Mesenchymal stem cell (in vitro differentiated cells and primary cell): ENCODE results near the gene CYP46A1.

Experiments used
- DNase-seq: peaks from one replicate; pipeline ENCODE4 v3.0.0-alpha.2; 2013
- H2AFZ ChIP-seq: one replicate; pipeline ENCODE4 v1.6.1; 2013; ENCODE audit warnings: low read depth, mild to moderate bottlenecking, control low read depth, inconsistent platforms, low read length, moderate library complexity
- H2AK5ac ChIP-seq: 2 replicates; pipeline ENCODE4 v1.6.1; 2013; ENCODE audit warnings: low read length, moderate library complexity, mild to moderate bottlenecking, inconsistent platforms; ENCODE audit not compliant: severe bottlenecking
- H2BK120ac ChIP-seq: one replicate; pipeline ENCODE4 v1.6.1; 2013; ENCODE audit warnings: low read depth, mild to moderate bottlenecking, inconsistent platforms, low read length, moderate library complexity
- H2BK12ac ChIP-seq, 2 experiments: one replicate each; pipeline ENCODE4 v1.6.1; 2013; ENCODE audit warnings: inconsistent platforms in 2 of 2, low read length in 2 of 2, mild to moderate bottlenecking in 2 of 2, moderate library complexity in 2 of 2, control low read depth in 1 of 2
- H2BK15ac ChIP-seq: one replicate; pipeline ENCODE4 v1.6.1; 2013; ENCODE audit warnings: mild to moderate bottlenecking, low read depth, inconsistent platforms; ENCODE audit not compliant: poor library complexity, severe bottlenecking
- H2BK5ac ChIP-seq: 2 replicates; pipeline ENCODE4 v1.6.1; 2013; ENCODE audit warnings: low read depth, mild to moderate bottlenecking, low read length, control low read depth, inconsistent platforms; ENCODE audit not compliant: poor library complexity, severe bottlenecking
- H3K14ac ChIP-seq, 2 experiments: one replicate each; pipeline ENCODE4 v1.6.1; 2013; ENCODE audit warnings: inconsistent platforms in 2 of 2, low read length in 2 of 2, control low read depth in 1 of 2, mild to moderate bottlenecking in 1 of 2, moderate library complexity in 1 of 2
- H3K18ac ChIP-seq, 2 experiments: one replicate each; pipeline ENCODE4 v1.6.1; 2013; ENCODE audit warnings: inconsistent platforms in 2 of 2, low read length in 2 of 2, control low read depth in 1 of 2, low read depth in 1 of 2, mild to moderate bottlenecking in 1 of 2
- H3K23ac ChIP-seq, 2 experiments: one replicate each; pipeline ENCODE4 v1.6.1; 2013; ENCODE audit warnings: inconsistent platforms in 2 of 2, low read length in 2 of 2, mild to moderate bottlenecking in 2 of 2, moderate library complexity in 2 of 2, control low read depth in 1 of 2
- H3K27ac ChIP-seq: 2 replicates; pipeline ENCODE4 v1.5.1; 2013; ENCODE audit warnings: mild to moderate bottlenecking, moderate library complexity, low read length, control low read depth, inconsistent platforms; ENCODE audit not compliant: poor library complexity, severe bottlenecking
- H3K27me3 ChIP-seq, 2 experiments: 2 replicates each; pipeline versions ENCODE4 v1.6.1 to v1.7.0; 2013; ENCODE audit warnings: low read length in 2 of 2, mild to moderate bottlenecking in 2 of 2, moderate library complexity in 2 of 2, control low read depth in 1 of 2, inconsistent platforms in 1 of 2; ENCODE audit not compliant: control insufficient read depth in 1 of 2, insufficient read depth in 1 of 2
- H3K36me3 ChIP-seq, 2 experiments: 2 replicates each; pipeline versions ENCODE4 v1.6.1 to v1.7.0; 2013; ENCODE audit warnings: low read length in 2 of 2, control low read depth in 1 of 2, inconsistent platforms in 1 of 2, low read depth in 1 of 2, mild to moderate bottlenecking in 1 of 2; ENCODE audit not compliant: insufficient read depth in 2 of 2, control insufficient read depth in 1 of 2
- H3K4ac ChIP-seq, 2 experiments: one replicate each; pipeline ENCODE4 v1.6.1; 2013; ENCODE audit warnings: inconsistent platforms in 2 of 2, low read length in 2 of 2, mild to moderate bottlenecking in 2 of 2, moderate library complexity in 2 of 2, control low read depth in 1 of 2, low read depth in 1 of 2
- H3K4me1 ChIP-seq: 2 replicates; pipeline ENCODE4 v1.6.1; 2013; ENCODE audit warnings: low read depth, low read length, control low read depth; ENCODE audit not compliant: control insufficient read depth, insufficient read depth
- H3K4me2 ChIP-seq: 2 replicates; pipeline ENCODE4 v1.6.1; 2013; ENCODE audit warnings: low read length, mild to moderate bottlenecking, inconsistent platforms; ENCODE audit not compliant: poor library complexity, severe bottlenecking
- H3K4me3 ChIP-seq, 2 experiments: 2 replicates each; pipeline versions ENCODE4 v1.5.1 to v1.7.0; 2013; ENCODE audit warnings: low read length in 2 of 2, mild to moderate bottlenecking in 2 of 2, control low read depth in 1 of 2, low read depth in 1 of 2; ENCODE audit not compliant: insufficient read depth in 1 of 2
- H3K79me1 ChIP-seq: replicated peaks from 2 replicates; pipeline ENCODE4 v1.6.1; 2013; ENCODE audit warnings: mild to moderate bottlenecking, control low read depth, low read length, inconsistent platforms; ENCODE audit not compliant: poor library complexity, severe bottlenecking
- H3K9ac ChIP-seq: 2 replicates; pipeline ENCODE4 v1.7.0; 2013; ENCODE audit warnings: mild to moderate bottlenecking, low read length, moderate library complexity
- H3K9me3 ChIP-seq: 2 replicates; pipeline ENCODE4 v1.7.0; 2013; ENCODE audit warnings: mild to moderate bottlenecking, low read length; ENCODE audit not compliant: control insufficient read depth
- H4K8ac ChIP-seq: one replicate; pipeline ENCODE4 v1.6.1; 2013; ENCODE audit warnings: inconsistent platforms, mild to moderate bottlenecking, low read length, moderate library complexity
- H4K91ac ChIP-seq: one replicate; pipeline ENCODE4 v1.6.1; 2013; ENCODE audit warnings: mild to moderate bottlenecking, low read length, inconsistent platforms
- WGBS: methylation state at CpG from one replicate; pipeline ENCODE4 v1.1.7; 2013; ENCODE audit warnings: mixed read lengths; 5-methylcytosine and 5-hydroxymethylcytosine counted together

The CYP46A1 gene

GRCh38 chr14:99724196-99724891 is 40.2 kb downstream of the CYP46A1 start:
- H3K4me3 ChIP-seq, result no peak overlapping the region
- H3K14ac ChIP-seq, result no peak overlapping the region
- H3K27ac ChIP-seq, result no peak overlapping the region
- no peak overlapping the region for H2BK12ac ChIP-seq
- no peak overlapping the region for H4K8ac ChIP-seq
- 90% methylated on average over 4 of the region's 5 CpGs for WGBS
- H3K36me3 ChIP-seq, result no peaks in the 10 kb centered on the region
- H3K79me1 ChIP-seq, result no peaks in the 10 kb centered on the region
- H4K91ac ChIP-seq, result no peak overlapping the region
- no peaks in the 10 kb centered on the region for H3K9me3 ChIP-seq
- no peak overlapping the region for H3K9ac ChIP-seq
- H2BK15ac ChIP-seq, result no peak overlapping the region
- no peak overlapping the region for H3K4me2 ChIP-seq
- no peak overlapping the region for H2BK120ac ChIP-seq
- H3K4me1 ChIP-seq, result peaks cover 8% of the 10 kb centered on the region
- H2AK5ac ChIP-seq, result no peak overlapping the region
- no peak overlapping the region for H3K23ac ChIP-seq
- H3K18ac ChIP-seq, result no peak overlapping the region
- H2AFZ ChIP-seq, result no peak overlapping the region
- peaks cover 32 to 58% of the 10 kb centered on the region in 2 experiments for H3K27me3 ChIP-seq
- no peak overlapping the region for H2BK5ac ChIP-seq
- H3K4ac ChIP-seq, result no peak overlapping the region
- no peak for DNase-seq

- WGBS, result 95% methylated on average over 15 of the region's 15 CpGs
- H3K4me3 ChIP-seq, result no peak overlapping the region
- H3K79me1 ChIP-seq, result no peaks in the 10 kb centered on the region
- H3K18ac ChIP-seq, result no peak overlapping the region
- peaks cover 11% of the 10 kb centered on the region for H3K4me1 ChIP-seq
- H3K36me3 ChIP-seq, result no peaks in the 10 kb centered on the region
- no peak overlapping the region for H2AFZ ChIP-seq
- H3K23ac ChIP-seq, result no peak overlapping the region
- no peak overlapping the region for H3K4ac ChIP-seq
- H3K14ac ChIP-seq, result no peak overlapping the region
- no peak for DNase-seq
- H3K27me3 ChIP-seq, result peaks cover 32 to 58% of the 10 kb centered on the region in 2 experiments
- no peaks in the 10 kb centered on the region for H3K9me3 ChIP-seq
- no peak overlapping the region for H3K4me2 ChIP-seq
- H4K8ac ChIP-seq, result no peak overlapping the region
- no peak overlapping the region for H2AK5ac ChIP-seq
- no peak overlapping the region for H3K9ac ChIP-seq
- H3K27ac ChIP-seq, result no peak overlapping the region
- no peak overlapping the region for H2BK12ac ChIP-seq
- no peak overlapping the region for H2BK120ac ChIP-seq
- H2BK15ac ChIP-seq, result no peak overlapping the region
- no peak overlapping the region for H4K91ac ChIP-seq
- no peak overlapping the region for H2BK5ac ChIP-seq
These were observed 41.1 kb downstream of the CYP46A1 start for GRCh38 chr14:99724939-99725773.

- DNase-seq, result no peak
- whole genome bisulfite sequencing, result 72% methylated on average over 18 of the region's 18 CpGs
These were observed 41.9 kb downstream of the CYP46A1 start for GRCh38 chr14:99725774-99726537.

More at GRCh38 chr14:99725774-99726537, 41.9 kb downstream of the CYP46A1 start:
- Histone ChIP-seq H3K27me3 (peaks cover 32 to 64% of the 10 kb centered on the region in 2 experiments), H2BK12ac (no peak overlapping the region), H3K18ac (no peak overlapping the region), H3K4me2 (no peak overlapping the region), H3K9ac (no peak overlapping the region), H3K9me3 (no peaks in the 10 kb centered on the region), H2AFZ (no peak overlapping the region), H3K27ac (no peak overlapping the region), H2BK120ac (no peak overlapping the region), H2AK5ac (no peak overlapping the region), H3K4ac (no peak overlapping the region), H3K36me3 (no peaks in the 10 kb centered on the region), H4K91ac (no peak overlapping the region), H3K14ac (no peak overlapping the region), H4K8ac (no peak overlapping the region), H3K23ac (no peak overlapping the region), H3K4me3 (no peak overlapping the region), H3K79me1 (no peaks in the 10 kb centered on the region), H2BK15ac (no peak overlapping the region), H2BK5ac (no peak overlapping the region), H3K4me1 (peaks cover 19% of the 10 kb centered on the region)
